Neural cell (in vitro differentiated cells): Measurements from ENCODE around the gene MGAT5. TPM values are rescaled to one million over a fixed set of nuclear protein-coding genes. Genes with fewer than 3 reads are reported as not detected.

Experiments
- H2AFZ ChIP-seq: fragments of 200-600, 300-800 bp; sonication (generic), shearing (Covaris generic); 2 replicates; pipeline ENCODE4 v1.6.0; 2014; ENCODE audit warnings: low read depth, mild to moderate bottlenecking, antibody characterized with exemption, low read length, moderate library complexity
- H3F3A ChIP-seq: fragments of 200-600 bp; shearing (Covaris generic); 2 replicates; pipeline ENCODE4 v1.6.1; 2016; ENCODE audit warnings: mild to moderate bottlenecking, moderate library complexity, mixed read lengths, antibody characterized with exemption, low read length; ENCODE audit not compliant: insufficient read depth, poor library complexity, severe bottlenecking
- H3K27ac ChIP-seq: fragments of 200-600, 300-800 bp; sonication (generic), shearing (Covaris generic); 2 replicates; pipeline ENCODE4 v1.5.1; 2014; ENCODE audit warnings: mild to moderate bottlenecking, low read length, moderate library complexity
- H3K27me3 ChIP-seq: fragments of 300-800, 200-600 bp; sonication (generic), shearing (Covaris generic); 2 replicates; pipeline ENCODE4 v1.6.0; 2014; ENCODE audit warnings: mild to moderate bottlenecking, low read depth, low read length, moderate library complexity; ENCODE audit not compliant: insufficient read depth
- H3K36me3 ChIP-seq: fragments of 300-800, 200-600 bp; sonication (generic), shearing (Covaris generic); 2 replicates; pipeline ENCODE4 v1.5.1; 2014; ENCODE audit warnings: mild to moderate bottlenecking, antibody characterized with exemption, low read length, moderate library complexity; ENCODE audit not compliant: insufficient read depth
- H3K4me2 ChIP-seq: fragments of 300-800, 200-600 bp; sonication (generic), shearing (Covaris generic); 2 replicates; pipeline ENCODE4 v1.6.0; 2014; ENCODE audit warnings: mild to moderate bottlenecking, low read length
- H3K4me3 ChIP-seq: fragments of 300-800, 200-600 bp; sonication (generic), shearing (Covaris generic); 2 replicates; pipeline ENCODE4 v1.5.1; 2014; ENCODE audit warnings: mild to moderate bottlenecking, low read length, moderate library complexity
- H3K79me2 ChIP-seq: fragments of 200-600 bp; shearing (Covaris generic); replicated peaks from 2 replicates; pipeline ENCODE4 v1.6.0; 2014; ENCODE audit warnings: mild to moderate bottlenecking, low read length, moderate library complexity; ENCODE audit not compliant: insufficient read depth
- H3K9ac ChIP-seq: fragments of 300-800, 200-600 bp; sonication (generic), shearing (Covaris generic); 2 replicates; pipeline ENCODE4 v1.6.1; 2016; ENCODE audit warnings: mild to moderate bottlenecking, low read length, mixed read lengths
- H3K9me2 ChIP-seq: fragments of 200-600 bp; shearing (Covaris generic); 2 replicates; pipeline ENCODE4 v1.6.1; 2016; ENCODE audit warnings: mild to moderate bottlenecking, low read length, mixed read lengths; ENCODE audit not compliant: insufficient read depth
- H3K9me3 ChIP-seq: fragments of 200-600, 300-800 bp; sonication (generic), shearing (Covaris generic); 2 replicates; pipeline ENCODE4 v1.6.1; 2016; ENCODE audit warnings: mild to moderate bottlenecking, mixed run types, low read length, moderate library complexity, mixed read lengths
- H4K20me1 ChIP-seq: fragments of 200-600 bp; shearing (Covaris generic); 2 replicates; pipeline ENCODE4 v1.6.1; 2016; ENCODE audit warnings: mild to moderate bottlenecking, mixed run types; ENCODE audit not compliant: insufficient read depth
- EP300 ChIP-seq: fragments of 450-650 bp; conservative IDR thresholded peaks from 2 replicates; pipeline ENCODE4 v1.6.1; 2014; ENCODE audit warnings: antibody characterized with exemption, mild to moderate bottlenecking, moderate library complexity; ENCODE audit not compliant: poor library complexity, severe bottlenecking
- EZH2 ChIP-seq: fragments of 200-600, 300-800 bp; shearing (Covaris generic), sonication (generic); IDR thresholded peaks from 2 replicates; pipeline ENCODE4 v1.6.1; 2014; ENCODE audit warnings: antibody characterized with exemption, low read length, borderline replicate concordance, mild to moderate bottlenecking; ENCODE audit not compliant: insufficient read depth, poor library complexity, severe bottlenecking
- MXI1 ChIP-seq: fragments of 450-650 bp; conservative IDR thresholded peaks from 2 replicates; pipeline ENCODE4 v1.6.1; 2014; ENCODE audit warnings: antibody characterized with exemption, mild to moderate bottlenecking; ENCODE audit not compliant: poor library complexity, severe bottlenecking
- POLR2AphosphoS5 ChIP-seq: IDR thresholded peaks from 2 replicates; pipeline ENCODE4 v1.6.1; 2012
- RAD21 ChIP-seq: fragments of 450-650 bp; conservative IDR thresholded peaks from 2 replicates; pipeline ENCODE4 v1.6.1; 2014; ENCODE audit warnings: antibody characterized with exemption, mild to moderate bottlenecking, moderate library complexity
- SMC3 ChIP-seq: fragments of 450-650 bp; conservative IDR thresholded peaks from 2 replicates; pipeline ENCODE4 v1.6.1; 2014; ENCODE audit warnings: antibody characterized with exemption, mild to moderate bottlenecking, moderate library complexity; ENCODE audit not compliant: poor library complexity
- TAF1 ChIP-seq: IDR thresholded peaks from 2 replicates; pipeline ENCODE4 v1.6.1; 2012; ENCODE audit warnings: low read depth
- polyA plus RNA-seq: library from polyadenylated mRNA; depleted of rRNA; stranded (reverse); fragments of >200 nt; gene quantifications from 2 replicates; pipeline ENCODE4 v1.2.3, GENCODE V29; 2014
- TF ChIP-seq, protein P1 (sequence below): IDR thresholded peaks from 2 replicates; pipeline ENCODE4 v1.6.1; 2012; ENCODE audit warnings: borderline replicate concordance
- TF ChIP-seq, protein P2 (sequence below): fragments of 450-650 bp; IDR thresholded peaks from 2 replicates; pipeline ENCODE4 v1.5.1; 2014; ENCODE audit warnings: antibody characterized with exemption, mild to moderate bottlenecking, moderate library complexity; ENCODE audit not compliant: poor library complexity, severe bottlenecking

MGAT5 gene
- polyA plus RNA-seq, 1 donor from 2014 or later = 40.9 TPM

DNA sequence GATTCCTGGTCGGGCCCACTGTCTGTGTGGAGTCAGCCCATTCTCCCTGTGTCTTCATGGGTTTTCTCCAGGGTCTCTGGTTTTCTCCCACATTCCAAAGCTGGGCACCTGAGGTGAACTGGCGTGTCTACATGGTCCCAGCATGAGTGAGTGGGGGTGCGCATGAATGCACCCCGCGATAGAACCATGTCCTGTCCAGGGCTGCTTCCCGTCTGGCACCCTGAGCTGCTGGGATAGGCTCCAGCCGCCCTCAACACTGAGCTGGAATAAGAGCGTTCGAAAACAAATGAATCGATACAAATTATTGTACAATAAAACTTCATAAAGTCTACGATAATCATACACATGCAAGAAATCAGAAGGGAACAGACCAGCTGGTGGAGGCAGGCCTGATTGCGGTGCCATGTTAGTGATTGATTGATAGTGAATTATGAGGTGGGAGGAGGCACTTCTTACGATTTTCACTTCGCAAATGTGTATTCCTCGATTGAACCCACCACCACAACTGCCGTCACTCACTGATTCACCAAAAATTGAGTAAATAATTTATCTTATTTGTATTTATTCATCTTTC, 186.6 kb downstream of the MGAT5 start:
- Histone ChIP-seq H3K9me2 (no peaks in the 10 kb centered on the region), H3K79me2 (no peaks in the 10 kb centered on the region), H3K4me2 (no peak overlapping the region), H3K4me3 (no peak overlapping the region), H3K36me3 (peaks cover 4% of the 10 kb centered on the region), H3K9ac (no peak overlapping the region), H4K20me1 (no peaks in the 10 kb centered on the region), H3K27ac (no peak overlapping the region), H2AFZ (no peak overlapping the region), H3K27me3 (no peaks in the 10 kb centered on the region), H3K9me3 (no peaks in the 10 kb centered on the region), H3F3A (no peaks in the 10 kb centered on the region)
- no peak for TF ChIP-seq RAD21

DNA sequence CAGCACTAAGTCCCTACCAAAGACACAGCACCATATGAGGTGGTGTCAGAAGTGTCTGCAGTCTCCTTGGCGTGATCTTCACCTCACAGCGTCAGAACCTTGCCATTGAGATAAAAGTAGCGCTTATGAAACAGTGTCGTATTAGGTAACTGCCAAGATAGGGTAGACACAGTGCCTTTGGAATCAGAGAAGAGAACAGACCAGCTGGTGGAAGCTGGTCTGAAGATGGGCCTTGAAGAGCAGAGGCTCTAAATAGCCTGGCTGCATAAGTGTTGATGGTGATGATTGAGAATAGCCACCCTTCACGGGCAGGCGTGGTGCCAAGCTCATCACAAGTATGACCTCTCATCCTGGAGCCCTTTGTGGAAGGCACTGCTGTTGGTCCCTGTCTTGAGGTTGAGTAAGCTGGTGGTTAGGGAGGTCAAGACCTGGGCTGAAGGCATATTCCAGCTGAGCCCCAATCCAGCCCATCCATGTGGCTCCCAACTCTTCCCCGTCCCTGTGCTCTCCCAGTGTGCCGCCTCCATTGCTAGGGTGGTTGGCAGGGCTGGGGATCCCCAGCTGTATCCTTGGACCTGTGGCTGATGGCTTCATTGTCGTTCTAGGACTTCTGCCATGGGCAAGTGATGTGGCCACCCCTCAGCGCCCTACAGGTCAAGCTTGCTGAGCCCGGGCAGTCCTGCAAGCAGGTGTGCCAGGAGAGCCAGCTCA, 187.4 kb downstream of the MGAT5 start:
- H3K9ac ChIP-seq = no peak overlapping the region
- peaks cover 4% of the 10 kb centered on the region for H3K36me3 ChIP-seq
- no peaks in the 10 kb centered on the region for H3K27me3 ChIP-seq
- H4K20me1 ChIP-seq = no peaks in the 10 kb centered on the region
- H3K4me2 ChIP-seq = no peak overlapping the region
- H3K4me3 ChIP-seq = no peak overlapping the region
- TF ChIP-seq, protein P1, sequence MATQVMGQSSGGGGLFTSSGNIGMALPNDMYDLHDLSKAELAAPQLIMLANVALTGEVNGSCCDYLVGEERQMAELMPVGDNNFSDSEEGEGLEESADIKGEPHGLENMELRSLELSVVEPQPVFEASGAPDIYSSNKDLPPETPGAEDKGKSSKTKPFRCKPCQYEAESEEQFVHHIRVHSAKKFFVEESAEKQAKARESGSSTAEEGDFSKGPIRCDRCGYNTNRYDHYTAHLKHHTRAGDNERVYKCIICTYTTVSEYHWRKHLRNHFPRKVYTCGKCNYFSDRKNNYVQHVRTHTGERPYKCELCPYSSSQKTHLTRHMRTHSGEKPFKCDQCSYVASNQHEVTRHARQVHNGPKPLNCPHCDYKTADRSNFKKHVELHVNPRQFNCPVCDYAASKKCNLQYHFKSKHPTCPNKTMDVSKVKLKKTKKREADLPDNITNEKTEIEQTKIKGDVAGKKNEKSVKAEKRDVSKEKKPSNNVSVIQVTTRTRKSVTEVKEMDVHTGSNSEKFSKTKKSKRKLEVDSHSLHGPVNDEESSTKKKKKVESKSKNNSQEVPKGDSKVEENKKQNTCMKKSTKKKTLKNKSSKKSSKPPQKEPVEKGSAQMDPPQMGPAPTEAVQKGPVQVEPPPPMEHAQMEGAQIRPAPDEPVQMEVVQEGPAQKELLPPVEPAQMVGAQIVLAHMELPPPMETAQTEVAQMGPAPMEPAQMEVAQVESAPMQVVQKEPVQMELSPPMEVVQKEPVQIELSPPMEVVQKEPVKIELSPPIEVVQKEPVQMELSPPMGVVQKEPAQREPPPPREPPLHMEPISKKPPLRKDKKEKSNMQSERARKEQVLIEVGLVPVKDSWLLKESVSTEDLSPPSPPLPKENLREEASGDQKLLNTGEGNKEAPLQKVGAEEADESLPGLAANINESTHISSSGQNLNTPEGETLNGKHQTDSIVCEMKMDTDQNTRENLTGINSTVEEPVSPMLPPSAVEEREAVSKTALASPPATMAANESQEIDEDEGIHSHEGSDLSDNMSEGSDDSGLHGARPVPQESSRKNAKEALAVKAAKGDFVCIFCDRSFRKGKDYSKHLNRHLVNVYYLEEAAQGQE = no peak
- TF ChIP-seq TAF1 = no peak
- no peak for TF ChIP-seq EP300
- no peaks in the 10 kb centered on the region for H3K79me2 ChIP-seq
- no peaks in the 10 kb centered on the region for H3K9me3 ChIP-seq
- no peak overlapping the region for H3K27ac ChIP-seq
- no peak overlapping the region for H2AFZ ChIP-seq
- H3K9me2 ChIP-seq = no peaks in the 10 kb centered on the region
- no peaks in the 10 kb centered on the region for H3F3A ChIP-seq

DNA sequence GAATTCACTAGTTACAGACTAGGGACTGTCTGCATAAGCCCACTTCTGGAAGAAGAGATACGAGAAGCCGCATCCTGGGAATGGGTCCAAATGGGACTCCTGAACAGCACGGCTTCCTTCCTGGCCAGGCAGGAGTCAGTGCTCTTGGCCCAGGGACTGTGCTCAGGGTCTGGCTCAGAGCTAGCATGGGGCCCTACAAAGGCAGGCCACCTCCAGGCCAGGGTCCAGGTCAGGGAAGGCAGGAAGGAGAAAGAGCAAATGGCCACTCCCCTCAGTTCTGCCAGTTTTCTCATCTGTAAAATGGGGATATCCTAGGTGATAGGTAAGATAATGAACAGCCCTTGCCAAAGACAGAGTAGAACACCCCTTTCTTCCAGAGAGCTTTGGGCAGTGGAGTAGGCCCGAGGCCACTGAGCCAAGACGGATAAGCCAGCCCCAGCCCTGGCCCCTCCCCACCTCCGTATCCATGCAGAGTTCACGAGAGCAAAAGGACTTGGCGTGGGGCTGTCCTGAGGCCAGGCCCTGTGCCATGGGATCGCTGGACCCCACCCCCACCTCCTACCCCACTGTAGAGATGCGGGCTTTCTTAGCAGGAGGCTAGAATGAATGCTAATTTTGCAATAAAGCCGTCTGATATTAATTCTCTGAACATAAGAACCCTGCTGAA, 190.1 kb downstream of the MGAT5 start:
- no peaks in the 10 kb centered on the region for H3K9me2 ChIP-seq
- no peak overlapping the region for H2AFZ ChIP-seq
- TF ChIP-seq SMC3 = no peak
- TF ChIP-seq MXI1 = no peak
- TF ChIP-seq, protein P1 = no peak
- TF ChIP-seq, protein P2, sequence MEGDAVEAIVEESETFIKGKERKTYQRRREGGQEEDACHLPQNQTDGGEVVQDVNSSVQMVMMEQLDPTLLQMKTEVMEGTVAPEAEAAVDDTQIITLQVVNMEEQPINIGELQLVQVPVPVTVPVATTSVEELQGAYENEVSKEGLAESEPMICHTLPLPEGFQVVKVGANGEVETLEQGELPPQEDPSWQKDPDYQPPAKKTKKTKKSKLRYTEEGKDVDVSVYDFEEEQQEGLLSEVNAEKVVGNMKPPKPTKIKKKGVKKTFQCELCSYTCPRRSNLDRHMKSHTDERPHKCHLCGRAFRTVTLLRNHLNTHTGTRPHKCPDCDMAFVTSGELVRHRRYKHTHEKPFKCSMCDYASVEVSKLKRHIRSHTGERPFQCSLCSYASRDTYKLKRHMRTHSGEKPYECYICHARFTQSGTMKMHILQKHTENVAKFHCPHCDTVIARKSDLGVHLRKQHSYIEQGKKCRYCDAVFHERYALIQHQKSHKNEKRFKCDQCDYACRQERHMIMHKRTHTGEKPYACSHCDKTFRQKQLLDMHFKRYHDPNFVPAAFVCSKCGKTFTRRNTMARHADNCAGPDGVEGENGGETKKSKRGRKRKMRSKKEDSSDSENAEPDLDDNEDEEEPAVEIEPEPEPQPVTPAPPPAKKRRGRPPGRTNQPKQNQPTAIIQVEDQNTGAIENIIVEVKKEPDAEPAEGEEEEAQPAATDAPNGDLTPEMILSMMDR = no peak
- no peak for TF ChIP-seq RAD21
- TF ChIP-seq EP300 = no peak
- TF ChIP-seq EZH2 = no peak
- no peak for TF ChIP-seq POLR2AphosphoS5
- no peak for TF ChIP-seq TAF1
- H3K4me3 ChIP-seq = no peak overlapping the region
- no peaks in the 10 kb centered on the region for H3K79me2 ChIP-seq
- no peak overlapping the region for H3K9ac ChIP-seq
- H3K4me2 ChIP-seq = no peak overlapping the region
- H3K27ac ChIP-seq = no peak overlapping the region
- H3K36me3 ChIP-seq = peaks cover 4% of the 10 kb centered on the region
- H4K20me1 ChIP-seq = no peaks in the 10 kb centered on the region
- H3K9me3 ChIP-seq = no peaks in the 10 kb centered on the region
- no peaks in the 10 kb centered on the region for H3K27me3 ChIP-seq
- no peaks in the 10 kb centered on the region for H3F3A ChIP-seq
